T follicular helper cell (primary cell): ENCODE results near the gene ZNF37A.
"Not testable (repeated sequence)": the region's sequence is repeated elsewhere in the genome, so short reads cannot be mapped to it uniquely, and the experiment has no call there.

Experiments
- DNase-seq: peaks from one replicate; pipeline ENCODE4 v3.0.0-alpha.2; 2020; ENCODE audit warnings: low read depth
- total RNA-seq, 2 experiments: gene quantifications; one replicate each; lab custom pipeline; 2026; lab: John Stamatoyannopoulos, UW

Gene ZNF37A
- total RNA-seq: 74.0 to 115 reads per million in 2 experiments

DNA sequence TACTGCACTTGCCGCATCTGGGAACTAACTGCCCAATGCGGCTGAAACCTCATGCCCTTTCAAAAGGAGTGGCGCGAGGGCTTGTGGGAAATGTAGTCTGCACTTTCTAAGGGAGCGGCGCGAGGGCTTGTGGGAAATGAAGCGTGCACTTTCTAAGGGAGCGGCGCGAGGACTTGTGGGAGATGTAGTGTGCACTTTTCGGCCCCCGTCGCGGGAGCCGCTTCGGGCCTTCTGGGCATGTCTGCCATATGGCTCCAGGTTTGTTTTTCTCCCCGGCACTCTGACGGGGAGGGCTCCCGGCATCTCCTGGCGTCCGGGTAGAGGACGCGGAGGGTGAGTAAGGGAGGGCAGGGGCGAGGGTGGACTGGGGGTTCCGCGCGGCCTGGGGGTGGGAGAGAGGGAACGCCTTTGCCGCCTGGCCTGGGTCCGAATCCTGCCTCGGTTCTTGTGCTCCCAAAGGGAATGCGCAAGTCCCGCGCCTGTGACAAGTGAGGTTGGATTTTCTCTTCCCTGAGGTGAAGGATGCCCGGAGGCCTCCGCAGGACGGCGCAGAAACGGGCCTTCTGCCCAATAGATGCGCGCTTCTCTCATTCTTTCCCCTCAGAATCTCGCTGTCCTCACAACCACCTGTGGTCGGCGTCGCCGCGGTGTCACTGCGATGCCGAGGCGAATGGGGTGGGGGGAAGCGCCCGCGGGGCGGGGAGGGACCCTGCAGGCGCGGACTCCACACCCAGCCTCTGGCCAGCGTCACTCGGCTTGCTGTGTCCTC is at the start of gene ZNF37A:
Gene ZNF37A, plus strand, starts transcription at position 180 of the 769 bp plus-strand sequence. CDS start 2,281 bp downstream, outside the sequence.
- peak; percentile 86 for DNase-seq

DNA sequence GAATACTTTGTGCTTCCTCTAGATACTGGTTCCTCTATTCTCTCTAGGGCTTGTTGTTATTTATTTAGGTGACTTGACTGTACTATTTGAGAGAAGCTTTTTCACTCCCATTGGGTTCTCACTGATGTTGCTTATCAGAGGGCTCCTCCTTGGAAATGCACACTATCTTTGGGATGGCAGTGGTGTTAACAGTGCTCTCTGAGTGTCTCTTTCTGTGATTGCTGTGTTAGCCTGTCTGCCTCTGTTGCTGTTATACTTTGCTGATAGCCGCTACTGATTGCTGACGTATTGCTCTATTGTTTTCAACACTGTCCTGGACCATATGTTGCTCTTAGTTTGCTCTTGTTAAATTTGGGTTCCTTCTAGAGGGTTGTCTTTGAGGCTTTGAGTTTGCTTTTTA is 49.0 kb upstream of the ZNF37A start:
- DNase-seq: no peak

- DNase-seq: no peak
Measured at GRCh38 chr10:38047666-38048065, 46.5 kb upstream of the ZNF37A start.

DNA sequence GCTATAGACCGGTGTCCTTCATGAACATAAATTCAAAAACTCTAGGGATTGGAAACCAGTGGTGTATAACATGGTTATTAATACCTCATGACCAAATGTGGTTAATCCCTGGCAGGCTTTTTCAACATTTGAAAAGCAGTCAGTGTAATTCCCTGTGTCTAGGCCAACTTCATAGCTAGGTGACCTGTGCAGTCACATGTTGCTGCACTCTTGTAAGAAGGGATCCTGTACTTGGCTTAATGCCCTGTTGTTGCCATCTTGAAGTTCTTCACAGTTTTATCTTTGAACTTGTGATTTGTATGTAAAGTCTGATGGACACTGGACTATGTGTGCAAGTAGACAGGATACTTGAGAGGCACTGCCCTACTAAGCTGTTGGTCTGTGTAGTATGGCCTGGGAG is 43.9 kb upstream of the ZNF37A start:
- no peak for DNase-seq

DNA sequence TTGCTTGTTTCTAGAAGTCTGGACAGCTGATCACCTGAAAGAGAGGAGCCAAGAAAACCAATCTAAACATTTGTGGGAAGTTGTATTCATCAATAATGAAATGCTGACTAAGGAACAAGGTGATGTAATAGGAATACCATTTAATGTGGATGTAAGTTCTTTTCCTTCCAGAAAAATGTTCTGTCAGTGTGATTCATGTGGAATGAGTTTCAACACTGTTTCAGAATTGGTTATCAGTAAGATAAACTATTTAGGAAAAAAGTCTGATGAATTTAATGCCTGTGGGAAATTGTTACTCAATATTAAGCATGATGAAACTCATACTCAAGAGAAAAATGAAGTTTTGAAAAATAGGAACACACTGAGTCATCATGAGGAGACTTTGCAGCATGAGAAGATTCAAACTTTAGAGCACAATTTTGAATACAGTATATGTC is 39.8 kb upstream of the ZNF37A start:
- no peak for DNase-seq

DNA sequence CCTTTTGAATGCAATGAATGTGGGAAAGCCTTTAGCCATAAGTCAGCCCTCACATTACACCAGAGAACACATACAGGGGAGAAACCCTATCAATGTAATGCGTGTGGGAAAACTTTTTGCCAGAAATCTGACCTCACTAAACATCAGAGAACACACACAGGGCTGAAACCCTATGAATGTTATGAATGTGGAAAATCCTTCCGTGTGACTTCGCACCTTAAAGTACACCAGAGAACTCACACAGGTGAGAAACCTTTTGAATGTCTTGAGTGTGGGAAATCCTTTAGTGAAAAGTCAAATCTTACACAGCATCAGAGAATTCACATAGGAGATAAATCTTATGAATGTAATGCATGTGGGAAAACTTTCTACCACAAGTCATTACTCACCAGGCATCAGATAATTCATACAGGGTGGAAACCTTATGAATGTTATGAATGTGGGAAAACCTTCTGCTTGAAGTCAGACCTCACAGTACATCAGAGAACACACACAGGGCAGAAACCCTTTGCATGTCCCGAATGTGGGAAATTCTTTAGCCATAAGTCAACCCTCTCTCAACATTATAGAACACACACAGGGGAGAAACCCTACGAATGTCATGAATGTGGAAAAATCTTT is 38.8 kb upstream of the ZNF37A start:
- DNase-seq: not testable (repeated sequence)

- not testable (repeated sequence) for DNase-seq
Measured at GRCh38 chr10:38069663-38070062, 24.5 kb upstream of the ZNF37A start.

GRCh38 chr10:38070501-38070900 is 23.6 kb upstream of the ZNF37A start:
- no peak for DNase-seq

DNA sequence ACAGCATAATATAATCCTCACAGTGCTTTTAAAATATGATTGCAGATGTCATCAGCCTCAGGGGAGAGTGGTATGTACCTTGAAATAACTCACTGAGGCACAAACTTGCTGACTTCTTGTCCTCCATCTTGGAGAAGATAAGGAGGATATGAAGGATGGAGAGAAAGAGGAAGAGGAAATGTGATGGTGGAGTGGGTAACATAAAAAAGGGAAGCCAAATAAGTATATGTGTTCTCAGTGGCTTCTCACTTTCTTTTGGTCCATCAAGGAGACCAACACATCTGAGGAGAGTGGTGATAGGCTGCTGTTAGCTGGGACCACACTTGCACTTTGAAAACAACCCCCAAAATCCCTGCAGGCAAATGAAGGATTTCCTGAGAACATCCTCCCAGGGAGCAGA is 21.6 kb upstream of the ZNF37A start:
- no peak for DNase-seq

GRCh38 chr10:38076687-38077086 is 17.4 kb upstream of the ZNF37A start:
- no peak for DNase-seq

DNA sequence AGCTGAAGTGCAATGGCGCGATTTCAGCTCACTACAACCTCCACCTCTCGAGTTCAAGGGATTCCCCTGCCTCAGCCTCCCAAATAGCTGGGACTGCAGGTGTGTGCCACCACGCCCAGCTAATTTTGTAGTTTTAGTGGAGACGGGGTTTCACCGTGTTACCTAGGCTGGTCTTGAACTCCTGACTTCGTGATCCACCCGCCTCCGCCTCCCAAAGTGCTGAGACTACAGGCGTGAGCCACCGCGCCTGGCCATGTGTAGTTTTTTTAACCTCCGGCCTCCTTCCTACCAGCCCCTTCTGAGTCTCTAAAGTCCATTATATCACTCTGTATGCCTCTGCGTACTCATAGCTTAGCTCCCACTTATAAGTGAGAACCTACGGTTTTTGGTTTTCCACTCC is 819 bp upstream of the ZNF37A start:
- DNase-seq: not testable (repeated sequence)

DNA sequence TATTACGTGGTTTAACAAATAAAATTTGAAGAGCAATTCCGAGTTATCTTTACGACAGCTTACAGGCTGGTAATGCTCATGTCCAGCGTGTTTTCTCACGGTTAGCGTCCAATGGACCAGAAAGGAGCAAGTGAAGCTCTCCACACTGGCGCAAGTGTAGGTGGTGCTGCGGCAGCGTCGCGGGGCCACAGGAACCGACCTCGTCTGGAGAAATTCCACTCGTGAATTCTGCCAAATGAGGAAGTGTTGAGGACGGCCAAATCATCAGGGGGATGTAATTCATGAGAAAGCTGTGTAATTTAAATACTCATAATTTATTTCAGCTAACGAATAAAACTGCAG is 350 bp upstream of the ZNF37A start:
- no peak for DNase-seq

GRCh38 chr10:38094927-38095574 is 914 bp downstream of the ZNF37A start:
- DNase-seq: no peak

DNA sequence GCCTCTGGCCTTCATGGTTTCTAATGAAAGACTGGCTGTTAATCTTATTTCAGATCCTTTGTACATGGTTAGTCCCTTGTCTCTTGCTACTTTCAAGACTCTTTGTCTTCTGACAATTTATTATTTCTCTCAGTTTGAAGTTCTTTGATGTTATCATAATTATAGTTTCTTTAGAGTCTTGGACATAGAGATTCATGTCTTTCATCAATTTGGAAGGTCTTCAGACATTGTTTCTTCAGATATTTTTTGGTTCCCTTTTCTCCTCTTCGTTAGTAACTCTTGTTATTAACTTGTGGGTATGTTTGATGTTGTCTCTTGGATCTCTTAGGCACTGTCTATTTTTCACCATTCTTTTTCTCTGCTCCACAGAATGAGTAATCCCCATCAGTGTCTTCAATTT is 8.7 kb downstream of the ZNF37A start:
- no peak for DNase-seq

DNA sequence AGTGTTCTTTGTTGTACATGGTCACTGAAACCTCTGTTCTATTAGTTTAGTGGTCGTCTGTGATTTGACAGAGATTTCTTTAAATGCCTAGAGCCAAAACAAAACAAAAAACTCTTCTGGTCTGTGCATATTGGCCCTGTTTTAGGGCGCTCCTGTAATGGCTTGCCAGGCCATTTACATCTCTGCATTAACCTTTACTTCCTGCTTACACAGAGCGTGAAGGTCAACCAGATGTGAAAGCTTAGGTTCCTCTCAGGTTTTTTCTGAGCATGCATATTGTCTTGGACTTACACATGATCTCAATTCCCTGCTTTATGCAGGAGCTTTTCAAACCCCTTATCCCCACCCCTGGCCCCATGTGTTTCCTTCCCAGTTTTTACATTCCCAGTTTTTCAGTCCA is 9.6 kb downstream of the ZNF37A start:
- no peak for DNase-seq

- no peak for DNase-seq
Measured at GRCh38 chr10:38112159-38112558, 18.0 kb downstream of the ZNF37A start.

- DNase-seq: no peak
Measured at GRCh38 chr10:38118072-38118807, 24.1 kb downstream of the ZNF37A start.

- no peak for DNase-seq
Measured at GRCh38 chr10:38119038-38119437, 24.9 kb downstream of the ZNF37A start.

- DNase-seq: no peak
Measured at GRCh38 chr10:38127812-38128211, 33.7 kb downstream of the ZNF37A start.

GRCh38 chr10:38143587-38143986 is 49.5 kb downstream of the ZNF37A start:
- no peak for DNase-seq

- no peak for DNase-seq
Measured at GRCh38 chr10:38146579-38147333, 52.6 kb downstream of the ZNF37A start.

GRCh38 chr10:38147686-38148085 is 53.5 kb downstream of the ZNF37A start:
- no peak for DNase-seq
